Fibroblast of lung (primary cell): ENCODE measurements around the gene SMARCAL1.

ENCODE experiments used
- EZH2 ChIP-seq: IDR thresholded peaks from 2 replicates; pipeline ENCODE4 v1.5.1; 2012; ENCODE audit warnings: low read length, control low read depth, mild to moderate bottlenecking; ENCODE audit errors: missing control alignments
- TF ChIP-seq, protein P1 (sequence below), 2 donors: IDR thresholded peaks in 1 of 2; conservative IDR thresholded peaks in 1 of 2; 1 replicate in 1 of 2; 2 replicates in 1 of 2; pipeline ENCODE4 v1.5.1; 2011 to 2012; ENCODE audit warnings: low read length in 2 of 2, control low read depth in 1 of 2, inconsistent platforms in 1 of 2, low read depth in 1 of 2, mild to moderate bottlenecking in 1 of 2

DNA sequence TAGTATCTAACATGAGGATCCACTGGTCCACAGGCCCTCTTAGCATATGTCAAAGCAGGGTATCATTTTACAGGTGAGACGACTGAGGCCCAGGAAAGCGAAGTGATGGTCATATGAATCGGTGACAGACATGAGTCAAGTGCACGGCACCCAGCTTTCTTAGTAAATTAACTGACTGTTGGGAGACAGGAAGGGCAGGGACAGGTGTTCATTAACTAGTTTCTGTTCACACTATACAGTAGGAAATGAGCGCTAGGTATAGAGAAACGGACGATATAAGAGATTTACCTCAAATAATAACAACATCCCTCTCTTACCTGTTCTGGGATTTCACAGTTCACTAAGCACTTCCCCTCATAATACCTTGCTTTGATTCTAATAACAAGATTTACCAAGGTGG is 1.7 kb upstream of the SMARCAL1 start:
- TF ChIP-seq EZH2: no peak
- TF ChIP-seq, protein P1, sequence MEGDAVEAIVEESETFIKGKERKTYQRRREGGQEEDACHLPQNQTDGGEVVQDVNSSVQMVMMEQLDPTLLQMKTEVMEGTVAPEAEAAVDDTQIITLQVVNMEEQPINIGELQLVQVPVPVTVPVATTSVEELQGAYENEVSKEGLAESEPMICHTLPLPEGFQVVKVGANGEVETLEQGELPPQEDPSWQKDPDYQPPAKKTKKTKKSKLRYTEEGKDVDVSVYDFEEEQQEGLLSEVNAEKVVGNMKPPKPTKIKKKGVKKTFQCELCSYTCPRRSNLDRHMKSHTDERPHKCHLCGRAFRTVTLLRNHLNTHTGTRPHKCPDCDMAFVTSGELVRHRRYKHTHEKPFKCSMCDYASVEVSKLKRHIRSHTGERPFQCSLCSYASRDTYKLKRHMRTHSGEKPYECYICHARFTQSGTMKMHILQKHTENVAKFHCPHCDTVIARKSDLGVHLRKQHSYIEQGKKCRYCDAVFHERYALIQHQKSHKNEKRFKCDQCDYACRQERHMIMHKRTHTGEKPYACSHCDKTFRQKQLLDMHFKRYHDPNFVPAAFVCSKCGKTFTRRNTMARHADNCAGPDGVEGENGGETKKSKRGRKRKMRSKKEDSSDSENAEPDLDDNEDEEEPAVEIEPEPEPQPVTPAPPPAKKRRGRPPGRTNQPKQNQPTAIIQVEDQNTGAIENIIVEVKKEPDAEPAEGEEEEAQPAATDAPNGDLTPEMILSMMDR (conservative IDR thresholded peaks at IDR 0.05 in 1 of 2, IDR thresholded peaks at IDR 0.05 in 1 of 2; ENCODE audit: low read depth in 1 of 2, low read length in 2 of 2): no peak
